HG03196 (cell line): ENCODE measurements around the gene GPR31.
"Not testable (repeated sequence)": the region's sequence is repeated elsewhere in the genome, so short reads cannot be mapped to it uniquely, and the experiment has no call there.

Source experiments
- ATAC-seq: cut with Tn5 transposase; IDR thresholded peaks from one replicate; pipeline ENCODE4 v1.9.1; 2021; ENCODE audit not compliant: unreplicated experiment

The GPR31 gene

GRCh38 chr6:167157863-167158262 is at the start of gene GPR31:
Gene GPR31, minus strand, starts transcription at chr6:167157980. Its CDS starts 149 bp downstream, at chr6:167157831.
- ATAC-seq, result no peak

- no peak for ATAC-seq
Observed at GRCh38 chr6:167207527-167207926, 49.7 kb upstream of the GPR31 start.

- not testable (repeated sequence) for ATAC-seq
Observed at GRCh38 chr6:167205316-167205715, 47.5 kb upstream of the GPR31 start.

- ATAC-seq, result not testable (repeated sequence)
Observed at GRCh38 chr6:167204059-167204348, 46.2 kb upstream of the GPR31 start.

GRCh38 chr6:167203261-167204058 is 45.7 kb upstream of the GPR31 start:
- ATAC-seq, result not testable (repeated sequence)

GRCh38 chr6:167202613-167203012 is 44.8 kb upstream of the GPR31 start:
- not testable (repeated sequence) for ATAC-seq

- no peak for ATAC-seq
Observed at GRCh38 chr6:167200806-167201205, 43.0 kb upstream of the GPR31 start.

GRCh38 chr6:167195941-167196610 is 38.3 kb upstream of the GPR31 start:
- ATAC-seq, result not testable (repeated sequence)

- not testable (repeated sequence) for ATAC-seq
Observed at GRCh38 chr6:167193515-167194125, 35.8 kb upstream of the GPR31 start.

- not testable (repeated sequence) for ATAC-seq
Observed at GRCh38 chr6:167191043-167191583, 33.3 kb upstream of the GPR31 start.

- ATAC-seq, result not testable (repeated sequence)
Observed at GRCh38 chr6:167187275-167187674, 29.5 kb upstream of the GPR31 start.

- ATAC-seq, result not testable (repeated sequence)
Observed at GRCh38 chr6:167185101-167185500, 27.3 kb upstream of the GPR31 start.

GRCh38 chr6:167182913-167183314 is 25.1 kb upstream of the GPR31 start:
- not testable (repeated sequence) for ATAC-seq

GRCh38 chr6:167181351-167181750 is 23.6 kb upstream of the GPR31 start:
- not testable (repeated sequence) for ATAC-seq

- not testable (repeated sequence) for ATAC-seq
Observed at GRCh38 chr6:167180086-167180485, 22.3 kb upstream of the GPR31 start.

- ATAC-seq, result not testable (repeated sequence)
Observed at GRCh38 chr6:167178896-167179655, 21.3 kb upstream of the GPR31 start.

- not testable (repeated sequence) for ATAC-seq
Observed at GRCh38 chr6:167177271-167177670, 19.5 kb upstream of the GPR31 start.

- ATAC-seq, result not testable (repeated sequence)
Observed at GRCh38 chr6:167172011-167172410, 14.2 kb upstream of the GPR31 start.

- not testable (repeated sequence) for ATAC-seq
Observed at GRCh38 chr6:167171300-167171699, 13.5 kb upstream of the GPR31 start.

GRCh38 chr6:167169867-167170266 is 12.1 kb upstream of the GPR31 start:
- ATAC-seq, result not testable (repeated sequence)

- ATAC-seq, result not testable (repeated sequence)
Observed at GRCh38 chr6:167168296-167168695, 10.5 kb upstream of the GPR31 start.
